Sciatic nerve (tissue), 2 donors: ENCODE data around the gene TNRC6B. TPM values are rescaled to one million over a fixed set of nuclear protein-coding genes. Genes with fewer than 3 reads are reported as not detected.
"Not testable (repeated sequence)": the region's sequence is repeated elsewhere in the genome, so short reads cannot be mapped to it uniquely, and the experiment has no call there.

ENCODE experiments used
- ATAC-seq: fragments of 200-7000 bp; cut with Tn5 transposase; one replicate; pipeline ENCODE4 v1.9.1; 2020; ENCODE audit warnings: mild to moderate bottlenecking, moderate library complexity
- DNase-seq: peaks from one replicate; pipeline ENCODE4 v3.0.0-alpha.2; 2020; ENCODE audit warnings: low spot score
- intact Hi-C: fragments of 100-400 bp; cut with DNase I; formaldehyde crosslinking; loops from one replicate; pipeline ENCODE4 v1.14.2; 2022
- total RNA-seq: library from RNA; stranded (reverse); fragmentation: NEBNext Ultra II Directional; extraction: Animal tissue kit (Norgen Biotek cat#: 25700); gene quantifications from one replicate; pipeline ENCODE4 v1.2.1, GENCODE V29; 2021
- donor health status: DM: no; HTN: no; CAD: no.
- donor health status: DM: no; HTN: no; CAD: no.

TNRC6B gene, protein sequence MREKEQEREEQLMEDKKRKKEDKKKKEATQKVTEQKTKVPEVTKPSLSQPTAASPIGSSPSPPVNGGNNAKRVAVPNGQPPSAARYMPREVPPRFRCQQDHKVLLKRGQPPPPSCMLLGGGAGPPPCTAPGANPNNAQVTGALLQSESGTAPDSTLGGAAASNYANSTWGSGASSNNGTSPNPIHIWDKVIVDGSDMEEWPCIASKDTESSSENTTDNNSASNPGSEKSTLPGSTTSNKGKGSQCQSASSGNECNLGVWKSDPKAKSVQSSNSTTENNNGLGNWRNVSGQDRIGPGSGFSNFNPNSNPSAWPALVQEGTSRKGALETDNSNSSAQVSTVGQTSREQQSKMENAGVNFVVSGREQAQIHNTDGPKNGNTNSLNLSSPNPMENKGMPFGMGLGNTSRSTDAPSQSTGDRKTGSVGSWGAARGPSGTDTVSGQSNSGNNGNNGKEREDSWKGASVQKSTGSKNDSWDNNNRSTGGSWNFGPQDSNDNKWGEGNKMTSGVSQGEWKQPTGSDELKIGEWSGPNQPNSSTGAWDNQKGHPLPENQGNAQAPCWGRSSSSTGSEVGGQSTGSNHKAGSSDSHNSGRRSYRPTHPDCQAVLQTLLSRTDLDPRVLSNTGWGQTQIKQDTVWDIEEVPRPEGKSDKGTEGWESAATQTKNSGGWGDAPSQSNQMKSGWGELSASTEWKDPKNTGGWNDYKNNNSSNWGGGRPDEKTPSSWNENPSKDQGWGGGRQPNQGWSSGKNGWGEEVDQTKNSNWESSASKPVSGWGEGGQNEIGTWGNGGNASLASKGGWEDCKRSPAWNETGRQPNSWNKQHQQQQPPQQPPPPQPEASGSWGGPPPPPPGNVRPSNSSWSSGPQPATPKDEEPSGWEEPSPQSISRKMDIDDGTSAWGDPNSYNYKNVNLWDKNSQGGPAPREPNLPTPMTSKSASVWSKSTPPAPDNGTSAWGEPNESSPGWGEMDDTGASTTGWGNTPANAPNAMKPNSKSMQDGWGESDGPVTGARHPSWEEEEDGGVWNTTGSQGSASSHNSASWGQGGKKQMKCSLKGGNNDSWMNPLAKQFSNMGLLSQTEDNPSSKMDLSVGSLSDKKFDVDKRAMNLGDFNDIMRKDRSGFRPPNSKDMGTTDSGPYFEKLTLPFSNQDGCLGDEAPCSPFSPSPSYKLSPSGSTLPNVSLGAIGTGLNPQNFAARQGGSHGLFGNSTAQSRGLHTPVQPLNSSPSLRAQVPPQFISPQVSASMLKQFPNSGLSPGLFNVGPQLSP (N-terminal part only)
- 86.0 TPM for total RNA-seq

DNA sequence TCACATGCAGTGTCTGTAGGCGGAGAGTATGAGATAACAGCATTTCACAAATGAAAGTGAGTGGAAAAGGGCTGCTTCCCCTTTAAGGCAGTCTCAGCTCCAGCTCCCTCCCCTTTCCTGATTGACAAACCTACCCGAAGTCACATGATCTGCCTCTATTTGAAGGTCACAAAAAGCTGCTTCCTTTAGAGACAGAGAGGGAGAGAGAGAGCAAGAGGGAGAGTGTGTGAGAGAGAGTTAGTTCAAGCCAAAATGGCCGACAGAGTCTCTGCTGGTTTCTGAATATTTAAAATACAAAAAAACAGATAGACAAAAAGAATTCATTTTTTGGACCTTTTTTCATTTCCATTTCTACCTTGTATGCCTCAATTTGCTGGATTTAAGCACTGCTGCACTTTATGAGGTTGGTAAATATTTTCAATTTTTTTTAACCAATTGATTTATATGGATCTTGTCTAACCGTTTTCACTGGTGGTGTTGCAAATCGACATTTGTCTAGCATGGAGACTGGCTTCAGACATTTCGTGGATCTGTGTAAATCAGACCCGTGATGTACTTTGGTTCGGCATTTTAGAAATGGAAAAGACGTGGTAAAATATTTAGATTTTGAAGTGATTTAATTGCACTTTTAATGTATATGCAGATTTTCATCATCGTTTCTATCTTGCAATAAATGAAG lies at the start of gene TNRC6B:
TNRC6B (plus strand) TSS at position 188 of the 679 bp plus-strand sequence; CDS start at position 399, 211 bp downstream.
- DNase-seq (peak; percentile 71), ATAC-seq (peak; percentile 98)
- intact Hi-C loops = no loop called here

DNA sequence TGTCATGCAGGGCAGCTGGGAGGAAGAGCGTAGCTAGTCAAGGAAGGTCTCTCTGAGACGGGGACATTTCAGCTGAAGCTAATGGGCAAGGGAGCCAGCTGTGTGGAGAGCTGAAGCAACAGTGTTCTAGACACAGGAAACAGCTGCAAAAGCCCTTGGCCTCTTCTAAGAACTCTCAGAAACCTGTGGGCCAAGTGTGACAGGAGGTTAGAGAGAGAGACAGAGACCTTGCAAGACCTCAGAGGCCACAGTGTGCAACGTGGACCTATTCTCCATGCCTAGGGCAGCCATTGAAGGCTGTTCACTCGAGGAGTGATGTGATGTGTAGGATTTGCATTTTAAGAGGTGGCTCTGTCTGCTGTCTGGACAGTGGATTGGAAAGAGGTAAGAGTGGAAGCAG lies 48.7 kb upstream of the TNRC6B start:
- intact Hi-C loops = no loop called here
- ATAC-seq (no peak), DNase-seq (no peak)

DNA sequence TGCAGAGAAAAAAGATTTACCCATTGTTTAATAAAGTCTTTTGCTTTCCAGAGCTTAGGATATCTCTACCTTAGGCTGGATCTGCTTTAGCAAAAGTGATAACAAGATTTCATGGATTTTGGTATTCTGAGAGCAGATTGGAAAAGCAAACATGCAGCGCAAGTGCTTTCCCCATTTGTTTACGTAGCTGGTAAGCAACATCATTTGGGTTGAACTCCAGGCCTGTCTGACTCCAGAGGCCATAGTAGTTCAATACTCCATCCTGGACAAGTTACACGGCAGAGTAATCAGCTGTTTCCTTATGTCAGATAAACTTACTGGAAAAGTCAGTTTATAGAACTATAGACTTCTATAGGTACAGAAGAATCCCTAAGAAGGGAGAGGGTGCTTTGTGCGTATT lies 40.6 kb upstream of the TNRC6B start:
- intact Hi-C loops = no loop called here

DNA sequence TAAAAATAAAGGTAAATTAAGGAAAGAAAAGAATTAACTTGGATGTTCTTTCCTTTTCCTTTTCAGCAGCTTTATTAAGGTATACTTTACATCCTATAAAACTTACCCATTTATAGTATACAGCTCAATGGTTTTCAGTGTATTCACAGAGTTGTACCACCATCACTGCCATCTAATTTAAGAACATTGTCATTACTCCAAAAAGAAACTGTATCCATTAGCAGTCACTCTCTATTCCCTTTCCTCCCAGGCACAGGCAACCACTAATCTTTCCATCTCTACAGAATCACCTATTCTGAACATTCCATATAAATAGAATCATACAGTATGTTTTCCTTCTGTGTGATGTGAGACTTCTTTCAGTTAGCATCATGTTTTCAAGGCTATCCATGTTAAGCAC lies 38.9 kb upstream of the TNRC6B start:
- DNase-seq = no peak
- ATAC-seq = no peak
- intact Hi-C loops = no loop called here

More for the DNA sequence above, 40.6 kb upstream of the TNRC6B start:
- DNase-seq = no peak
- no peak for ATAC-seq

DNA sequence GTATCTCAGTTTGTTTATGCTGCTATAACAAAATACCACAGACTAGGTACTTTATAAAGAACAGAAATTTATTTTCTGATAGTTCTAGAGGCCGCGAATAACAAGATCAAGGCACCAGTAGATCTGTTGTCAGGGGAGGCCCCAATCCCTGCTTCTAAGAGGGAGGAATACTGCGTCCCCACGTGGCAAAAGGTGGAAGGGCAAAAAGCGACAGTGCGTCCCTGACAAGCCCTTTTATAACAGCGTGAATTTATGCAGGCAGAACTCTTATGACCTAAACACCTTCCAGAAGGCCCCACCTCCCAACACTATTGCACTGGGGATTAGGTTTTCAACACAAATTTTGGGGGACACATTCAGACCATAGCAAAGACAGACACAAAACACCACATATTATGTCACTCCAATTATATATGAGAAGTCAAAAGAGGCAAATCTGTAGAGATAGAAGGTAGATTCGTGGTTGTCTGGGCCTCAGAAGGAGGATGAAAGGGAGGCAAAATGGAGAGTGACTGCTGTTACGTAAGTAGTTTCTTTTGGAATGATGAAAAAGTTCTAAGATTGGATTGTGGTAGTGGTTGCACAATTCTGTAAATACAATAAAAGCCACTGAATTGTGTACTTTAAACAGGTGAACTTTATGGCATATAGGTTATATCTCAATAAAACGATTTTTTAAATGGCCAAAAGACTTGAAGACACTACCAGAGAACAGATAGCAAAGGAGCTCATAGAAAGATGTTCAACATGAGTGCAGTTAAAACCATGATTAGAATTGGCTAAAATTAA lies 30.1 kb upstream of the TNRC6B start:
- DNase-seq (no peak), ATAC-seq (no peak)
- intact Hi-C loops = no loop called here

DNA sequence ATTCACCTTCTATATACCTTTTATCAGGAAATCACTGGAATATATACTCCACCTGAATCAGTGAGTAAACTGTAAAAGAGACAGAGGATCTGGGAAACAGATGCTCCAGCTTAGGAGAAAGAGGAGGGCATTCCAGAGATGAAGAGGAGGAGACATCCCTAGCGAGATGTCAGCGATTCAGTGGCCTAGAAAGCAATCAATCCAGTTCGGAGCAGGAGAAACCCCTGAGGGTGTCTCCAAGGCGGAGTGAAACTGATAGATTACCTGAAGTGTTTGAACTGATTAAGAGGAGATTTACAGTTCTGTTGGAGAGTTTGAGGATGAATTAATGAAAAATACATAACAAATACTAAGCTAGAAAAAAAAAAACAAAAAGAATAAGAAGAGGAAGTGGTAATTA lies 24.5 kb upstream of the TNRC6B start:
- no peak for ATAC-seq
- no peak for DNase-seq
- intact Hi-C loops = no loop called here

DNA sequence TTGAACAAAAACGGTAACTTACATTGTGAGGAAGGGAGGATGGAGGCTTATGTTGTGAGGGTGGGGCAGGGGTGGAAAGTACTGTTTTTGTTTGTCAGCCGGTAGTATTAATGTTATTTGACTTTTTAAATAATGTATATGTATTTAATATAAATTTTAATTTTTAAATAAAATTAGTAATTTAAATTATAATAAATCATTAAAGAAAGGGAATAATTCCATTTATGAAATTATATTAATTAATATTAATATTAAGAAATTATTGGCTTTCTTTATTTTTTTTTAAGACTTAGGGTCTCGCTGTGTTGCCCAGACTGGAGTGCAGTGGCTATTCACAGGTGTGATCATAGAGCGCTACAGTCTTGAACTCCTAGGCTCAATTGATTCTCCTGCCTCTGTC lies 24.0 kb upstream of the TNRC6B start:
- ATAC-seq = no peak
- intact Hi-C loops = no loop called here
- DNase-seq = no peak

DNA sequence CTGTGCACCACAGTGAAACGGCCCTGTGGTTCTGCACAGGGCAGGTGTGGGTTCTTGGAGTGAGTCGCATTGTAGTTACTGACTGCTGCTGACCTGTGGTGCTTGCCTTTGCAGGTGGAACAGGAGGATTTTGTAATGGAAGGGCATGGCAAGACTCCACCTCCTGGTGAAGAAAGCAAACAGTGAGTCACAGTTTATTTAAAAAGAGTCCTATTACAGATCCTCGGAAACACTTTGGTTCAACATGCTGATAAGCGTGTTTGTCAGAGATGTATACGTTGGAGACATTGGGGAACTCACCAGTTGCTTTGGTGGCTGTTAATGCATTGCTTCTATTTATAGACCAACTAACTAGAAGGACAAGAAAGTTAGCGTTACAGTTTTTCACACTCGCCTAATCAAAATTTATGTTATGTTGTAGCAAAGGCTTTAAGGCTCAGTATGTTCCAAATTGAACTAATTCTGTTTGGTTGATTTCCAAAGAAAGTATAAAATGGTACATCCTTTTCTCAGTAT lies 21.7 kb upstream of the TNRC6B start:
- ATAC-seq = no peak

DNA sequence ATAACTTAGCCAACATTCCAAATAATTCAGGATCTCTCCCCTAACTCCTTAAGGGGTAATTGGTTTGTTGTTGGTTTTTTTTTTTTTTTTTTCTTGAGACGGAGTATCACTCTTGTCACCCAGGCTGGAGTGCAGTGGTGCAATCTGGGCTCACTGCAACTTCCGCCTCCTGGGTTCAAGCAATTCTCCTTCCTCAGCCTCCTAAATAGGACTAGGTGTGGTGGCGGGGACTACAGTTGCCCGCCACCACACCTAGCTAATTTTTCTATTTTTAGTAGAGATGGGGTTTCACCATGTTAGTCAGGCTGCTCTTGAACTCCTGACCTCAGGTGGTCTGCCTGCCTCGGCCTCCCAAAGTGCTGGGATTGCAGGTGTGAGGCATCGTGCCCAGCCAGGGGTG lies 21.0 kb upstream of the TNRC6B start:
- intact Hi-C loops, ATAC-seq, DNase-seq: not testable (repeated sequence)

More for the DNA sequence above, 21.7 kb upstream of the TNRC6B start:
- no peak for DNase-seq
- intact Hi-C loops = no loop called here

DNA sequence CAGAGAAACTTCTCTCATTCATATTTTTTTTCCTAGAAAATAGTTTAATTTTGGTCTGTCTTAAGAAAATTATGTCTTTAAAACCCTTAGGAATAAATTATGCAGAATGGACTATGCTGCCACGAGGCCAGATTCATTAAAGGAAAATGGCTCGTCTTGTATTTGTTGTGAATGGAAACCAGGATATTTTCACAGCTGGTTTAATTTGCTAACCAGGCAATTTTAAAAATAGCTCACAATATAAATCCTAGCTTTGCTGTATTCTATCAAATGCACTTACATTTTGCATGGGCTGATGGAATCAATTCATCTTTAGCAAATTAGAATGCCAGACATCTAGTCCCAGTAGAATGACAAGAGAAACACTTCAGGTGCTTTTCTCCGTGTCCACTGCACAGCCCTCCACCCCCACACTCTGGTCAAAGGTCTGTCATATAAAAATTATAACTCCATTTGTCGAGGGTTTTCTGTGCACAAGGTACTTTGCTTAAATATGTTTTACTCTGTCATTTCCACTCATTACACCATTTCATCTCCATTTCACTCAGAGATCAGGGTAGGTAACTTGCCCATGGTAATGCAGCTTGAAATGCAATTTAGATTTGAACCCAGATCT lies 20.3 kb upstream of the TNRC6B start:
- intact Hi-C loops = no loop called here
- ATAC-seq (peak; percentile 48), DNase-seq (no peak)

DNA sequence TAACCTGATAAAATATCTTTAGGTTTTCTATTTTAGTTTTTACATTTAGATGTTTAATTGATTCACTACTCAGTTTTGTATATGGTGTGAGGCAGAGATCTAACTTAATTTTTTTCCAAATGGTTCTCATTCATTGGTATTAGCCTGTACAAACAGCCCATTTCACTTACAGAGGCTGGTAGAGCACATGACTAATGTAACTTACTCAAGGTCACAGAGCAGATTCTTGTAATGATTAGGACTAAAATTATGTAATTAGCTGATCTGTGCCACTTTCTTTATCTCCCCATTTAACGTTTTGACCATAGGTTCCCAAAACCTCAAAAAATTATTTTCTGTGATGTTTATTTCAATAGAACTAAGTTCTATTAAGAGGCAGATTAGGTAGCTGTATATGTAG lies 16.5 kb upstream of the TNRC6B start:
- DNase-seq (no peak), ATAC-seq (no peak)
- intact Hi-C loops = no loop called here

DNA sequence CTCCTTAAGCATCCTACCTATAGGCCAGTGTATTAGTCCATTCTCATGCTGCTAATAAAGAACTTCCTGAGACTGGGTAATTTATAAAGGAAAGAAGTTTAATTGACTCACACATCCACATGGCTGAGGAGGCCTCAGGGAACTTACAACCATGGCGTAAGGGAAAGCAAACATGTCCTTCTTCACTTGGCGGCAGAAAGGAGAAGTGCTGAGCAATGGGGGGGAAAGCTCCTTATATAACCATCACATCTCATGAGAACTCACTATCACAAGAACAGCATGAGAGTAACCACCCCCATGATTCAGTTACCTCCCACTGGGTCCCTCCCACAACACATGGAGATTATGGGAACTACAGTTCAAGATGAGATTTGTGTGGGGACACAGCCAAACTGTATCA lies 12.2 kb upstream of the TNRC6B start:
- ATAC-seq, DNase-seq, intact Hi-C loops: not testable (repeated sequence)

DNA sequence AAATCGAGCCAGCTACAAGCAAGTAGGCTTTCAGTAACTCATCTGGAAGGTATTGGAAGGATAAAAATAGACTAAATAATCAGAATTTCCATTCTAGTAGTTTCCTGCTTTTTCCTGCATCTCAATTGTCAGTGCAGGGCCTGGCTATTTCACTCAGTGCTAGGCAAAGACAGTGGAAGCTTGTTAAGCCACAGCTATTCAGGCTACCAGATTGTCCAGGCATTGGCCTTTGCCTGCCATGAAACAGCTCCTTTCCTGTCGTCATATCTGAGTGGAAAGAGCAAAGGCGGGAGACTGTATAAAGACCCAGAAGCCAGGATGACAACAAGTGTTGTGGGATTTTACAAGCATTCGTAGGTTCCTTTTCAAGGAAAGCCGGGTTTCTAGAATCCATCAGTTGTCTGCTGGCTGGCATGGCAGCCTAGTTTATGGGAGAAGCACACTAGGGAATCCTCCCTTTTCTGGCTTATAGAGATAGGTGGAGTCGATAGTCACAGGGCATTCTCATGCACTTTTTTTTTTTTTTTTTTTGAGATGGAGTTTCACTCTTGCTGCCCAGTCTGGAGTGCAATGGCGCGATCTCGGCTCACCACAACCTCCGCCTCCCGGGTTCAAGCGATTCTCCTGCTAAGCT lies 2.0 kb upstream of the TNRC6B start:
- intact Hi-C loops = no loop called here
- ATAC-seq (no peak), DNase-seq (no peak)

DNA sequence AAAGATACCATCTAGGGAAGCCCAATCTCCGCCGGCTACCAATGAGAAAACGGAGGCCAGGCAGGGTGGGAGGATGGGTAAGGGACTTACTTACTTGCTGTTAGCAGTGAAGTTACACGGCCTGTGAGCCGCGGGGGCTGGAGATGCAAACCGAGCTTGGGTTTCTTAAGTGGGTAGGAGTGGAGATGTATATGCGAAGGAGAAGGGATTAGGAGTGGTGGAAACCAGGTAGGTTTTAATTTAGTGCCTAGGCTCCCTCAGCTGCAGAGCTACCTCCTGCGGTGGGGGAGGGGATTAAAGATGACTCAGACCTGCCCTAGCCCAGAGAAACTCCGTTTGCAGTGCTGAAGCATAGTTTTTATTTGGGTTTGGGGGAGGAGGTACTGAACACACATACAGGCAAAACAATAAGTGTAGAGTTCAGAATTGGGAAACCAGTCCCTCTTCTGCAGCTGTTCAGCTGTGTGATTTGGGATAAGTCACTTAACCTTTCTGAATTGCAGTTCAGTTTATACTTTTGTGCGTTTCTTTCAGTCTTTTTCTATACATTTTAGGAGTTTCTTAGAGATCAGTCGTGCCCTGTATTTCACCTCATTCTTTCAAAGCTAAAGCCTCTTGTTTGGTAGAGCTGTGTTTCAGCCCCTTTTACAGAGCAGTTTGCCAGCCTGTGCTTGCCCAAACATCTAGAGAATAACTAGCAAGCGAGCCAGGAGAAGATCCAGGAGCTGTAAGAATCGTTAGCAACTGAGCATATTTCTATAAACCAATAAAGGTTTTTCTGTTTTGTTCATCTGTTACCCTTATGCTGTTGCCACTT lies 596 bp upstream of the TNRC6B start:
- peak; percentile 30 for ATAC-seq
- intact Hi-C loops = no loop called here
- DNase-seq = peak; percentile 66

DNA sequence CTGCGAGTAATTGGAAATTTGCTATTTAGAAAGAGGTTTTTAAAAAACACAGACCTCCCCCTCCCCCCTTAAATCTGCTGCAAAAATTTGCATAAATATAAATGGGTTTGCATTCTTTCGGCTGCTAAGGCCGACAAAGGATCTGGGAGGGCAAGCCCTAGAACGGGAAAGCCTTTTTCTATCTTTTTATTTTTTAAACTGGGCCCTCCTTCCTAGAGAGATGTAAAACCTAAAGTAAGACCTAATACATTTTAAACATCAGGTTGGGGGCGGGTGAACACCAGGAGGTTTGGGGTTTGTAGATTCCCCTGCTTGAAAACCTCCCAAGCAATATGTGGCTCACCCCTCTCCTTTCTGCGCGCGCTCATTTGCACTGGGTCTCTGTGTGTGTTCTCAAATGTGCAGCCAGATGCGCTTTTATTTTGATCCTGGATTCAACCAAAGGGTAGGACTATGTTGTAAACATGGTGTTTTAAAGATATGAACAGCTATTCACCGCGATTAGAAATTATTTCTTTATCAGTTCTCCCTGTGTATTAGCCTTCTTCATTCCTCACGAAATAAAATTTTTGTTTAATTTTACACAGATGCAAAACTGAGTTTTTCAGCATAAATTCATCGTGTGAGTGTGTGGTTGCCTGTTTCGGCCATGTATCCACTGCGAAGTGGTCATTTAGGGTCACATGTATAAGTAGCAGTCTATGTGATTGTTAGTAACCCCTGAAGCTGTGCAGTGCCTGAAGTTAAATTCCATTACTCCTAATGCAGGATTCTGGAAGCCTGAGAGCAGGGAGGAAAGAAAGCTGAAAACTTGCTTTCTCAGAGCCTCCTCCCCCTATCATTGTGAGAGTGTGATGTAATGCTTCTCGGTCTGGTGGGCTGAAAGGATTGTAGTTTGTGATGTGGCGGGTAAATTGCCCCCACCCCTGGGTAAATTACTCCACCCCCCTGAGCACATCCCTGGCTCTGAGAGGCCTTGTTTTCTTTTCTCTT lies 988 bp downstream of the TNRC6B start:
- intact Hi-C loops = no loop called here
- DNase-seq (no peak), ATAC-seq (peak; percentile 58)
